ENCODE measurements around the gene GHITM.
"Not testable (repeated sequence)": the region's sequence is repeated elsewhere in the genome, so short reads cannot be mapped to it uniquely, and the experiment has no call there.

Gene GHITM

DNA sequence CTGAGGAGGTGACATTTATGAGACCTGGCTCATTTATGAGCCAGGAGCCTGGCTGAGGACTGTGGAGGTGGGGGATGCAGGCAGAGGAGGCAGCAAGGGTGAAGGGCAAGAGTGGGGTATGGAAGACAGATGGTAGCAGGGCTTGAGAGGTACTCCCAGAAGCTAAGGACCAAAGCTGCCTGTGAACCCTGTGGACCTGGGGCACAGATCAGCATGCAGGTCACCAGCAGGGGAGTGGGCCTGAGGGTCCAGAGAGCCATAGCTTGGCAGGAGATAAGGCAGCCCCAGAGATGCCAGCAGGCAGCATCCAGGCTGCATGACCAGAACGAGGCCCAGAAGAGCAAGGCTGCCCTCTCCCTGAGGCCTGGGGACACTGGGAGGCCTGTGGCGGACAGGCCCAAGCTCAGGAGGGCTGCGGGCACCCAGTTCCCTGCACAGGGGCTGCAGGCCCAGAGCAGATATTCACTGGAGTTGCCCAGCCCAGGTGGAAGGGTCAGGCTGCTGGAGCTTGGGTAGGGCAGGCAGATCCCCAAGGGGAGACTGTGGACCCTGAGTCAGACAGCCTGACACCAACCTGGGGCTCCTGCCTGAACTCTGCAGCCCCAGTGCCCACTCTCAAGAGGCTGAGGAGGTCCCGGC, 37.6 kb downstream of the GHITM start:
- no peak for DNase-seq (ENCODE audit: low read depth in 2 of 2)

DNA sequence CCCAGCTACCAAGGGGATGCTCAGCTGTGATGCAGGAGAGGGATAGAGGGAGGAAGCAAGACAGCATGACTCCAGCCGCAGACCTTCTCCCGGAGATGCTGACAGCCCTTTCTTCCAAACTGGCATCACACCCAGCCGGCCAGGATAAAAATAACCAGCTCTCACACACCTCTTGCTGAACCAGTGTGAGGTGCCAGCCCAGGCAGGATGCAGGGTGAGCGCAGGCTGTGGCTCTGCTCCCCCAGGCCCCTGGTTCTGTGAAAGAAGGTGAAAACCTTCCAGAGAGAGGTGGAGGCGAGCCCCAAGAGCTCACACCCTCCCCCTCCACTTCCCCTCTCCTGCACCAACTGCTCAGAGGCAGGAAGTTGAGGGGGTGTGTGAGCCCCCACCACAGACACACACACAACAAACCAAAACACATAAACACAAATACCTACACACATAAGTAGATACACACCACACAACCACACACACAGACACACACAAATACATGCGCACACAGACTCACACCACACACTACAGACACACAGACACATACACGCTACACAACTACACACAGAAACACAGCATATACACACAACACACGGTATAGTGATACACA, 38.3 kb downstream of the GHITM start:
- DNase-seq (ENCODE audit: low read depth in 2 of 2): no peak

GRCh38 chr10:84178160-84178609, 38.9 kb downstream of the GHITM start:
- DNase-seq (ENCODE audit: low read depth in 2 of 2): no peak

DNA sequence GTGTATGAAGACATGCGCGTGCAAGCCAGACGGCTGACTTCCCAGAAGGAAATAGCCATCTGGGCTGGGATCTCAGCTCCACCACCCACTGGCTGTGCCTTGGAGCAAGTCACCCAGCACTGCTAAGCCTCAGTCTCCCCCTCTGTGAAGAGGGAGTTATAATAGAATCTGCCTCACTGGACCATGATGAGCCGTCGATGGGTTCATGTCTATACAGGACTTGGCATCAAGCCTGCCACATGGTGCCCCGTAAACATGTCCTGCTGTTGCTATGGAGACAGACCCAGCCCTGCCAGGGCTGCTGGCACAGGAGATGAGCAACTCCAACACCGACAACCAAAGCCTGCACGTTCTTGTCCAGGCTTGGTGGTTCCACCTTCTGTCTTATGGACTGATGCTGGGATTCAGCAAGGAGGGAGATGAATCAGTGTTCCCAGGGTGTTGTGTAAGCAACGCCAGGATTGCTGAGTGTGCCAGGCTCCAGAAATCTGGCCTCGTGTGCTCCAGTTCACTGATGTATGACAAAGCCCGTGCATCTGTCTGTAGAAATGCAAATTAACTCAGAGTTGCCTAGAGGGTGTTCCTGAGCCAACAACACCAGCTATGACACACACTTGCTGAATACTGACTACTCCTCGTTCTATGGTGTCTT, 39.9 kb downstream of the GHITM start:
- no peak for DNase-seq (ENCODE audit: low read depth in 2 of 2)

- not testable (repeated sequence) for DNase-seq (ENCODE audit: low read depth in 2 of 2)
Observed at GRCh38 chr10:84180386-84180785, 41.1 kb downstream of the GHITM start.

DNA sequence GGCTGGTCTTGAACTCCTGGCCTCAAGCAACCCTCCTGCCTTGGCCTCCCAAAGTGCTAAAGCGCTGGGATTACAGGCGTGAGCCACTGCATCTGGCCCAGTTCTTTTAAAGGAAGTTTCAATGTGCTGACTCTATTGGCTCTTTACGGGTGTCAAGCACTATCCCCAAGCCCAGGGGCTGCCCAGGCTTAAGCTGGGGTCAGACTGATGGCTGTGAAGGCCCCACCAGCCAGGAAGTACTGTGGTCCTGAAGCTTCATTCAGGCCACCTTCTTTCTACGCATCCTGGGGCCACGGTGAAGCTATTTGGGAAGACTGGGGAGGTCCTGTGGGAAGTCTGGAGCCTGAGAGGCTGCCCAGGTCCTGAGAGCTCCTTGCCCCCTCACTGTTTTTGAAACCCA, 42.3 kb downstream of the GHITM start:
- no peak for DNase-seq (ENCODE audit: low read depth in 2 of 2)

DNA sequence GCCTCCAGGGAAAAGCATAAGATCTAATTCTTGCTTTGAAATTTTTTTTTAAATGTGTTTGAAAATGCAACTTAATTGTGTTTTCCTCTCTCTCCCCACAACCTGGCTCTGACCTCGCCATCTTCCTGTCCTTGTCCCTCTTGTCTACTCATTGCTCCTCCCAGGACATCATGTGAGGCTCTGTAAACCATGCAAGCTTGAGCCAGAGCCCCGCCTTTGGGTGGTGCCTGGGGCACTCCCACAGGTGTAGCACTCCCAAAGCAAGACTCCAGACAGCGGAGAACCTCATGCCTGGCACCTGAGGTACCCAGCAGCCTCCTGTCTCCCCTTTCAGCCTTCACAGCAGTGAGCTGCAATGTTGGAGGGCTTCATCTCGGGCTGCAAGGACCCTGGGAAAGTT, 45.2 kb downstream of the GHITM start:
- DNase-seq (ENCODE audit: low read depth in 2 of 2): no peak

- DNase-seq (ENCODE audit: low read depth in 2 of 2): no peak
Observed at GRCh38 chr10:84185526-84186175, 46.3 kb downstream of the GHITM start.

GRCh38 chr10:84188815-84189214, 49.5 kb downstream of the GHITM start:
- DNase-seq (ENCODE audit: low read depth in 2 of 2): no peak

- no peak for DNase-seq (ENCODE audit: low read depth in 2 of 2)
Observed at GRCh38 chr10:84190621-84191020, 51.3 kb downstream of the GHITM start.

DNA sequence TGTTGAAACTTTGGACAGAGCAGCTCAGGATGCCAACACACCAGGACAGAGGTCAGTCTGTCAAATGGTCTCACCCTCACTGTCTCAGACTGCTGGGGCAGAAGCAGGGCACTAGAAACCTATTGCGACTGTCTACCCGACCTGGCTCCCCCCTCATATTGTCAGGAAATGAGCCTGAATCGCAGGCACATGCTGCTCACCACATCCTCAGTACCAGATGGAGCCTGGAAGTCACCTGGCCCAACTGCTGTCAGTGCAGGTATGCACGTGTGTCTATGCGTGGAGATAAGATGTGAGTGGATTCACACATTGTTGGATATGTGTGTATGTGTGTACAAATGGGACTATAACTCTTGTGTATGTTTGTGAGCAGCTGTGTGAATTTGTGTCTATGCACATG, 51.8 kb downstream of the GHITM start:
- DNase-seq (ENCODE audit: low read depth in 2 of 2): no peak

DNA sequence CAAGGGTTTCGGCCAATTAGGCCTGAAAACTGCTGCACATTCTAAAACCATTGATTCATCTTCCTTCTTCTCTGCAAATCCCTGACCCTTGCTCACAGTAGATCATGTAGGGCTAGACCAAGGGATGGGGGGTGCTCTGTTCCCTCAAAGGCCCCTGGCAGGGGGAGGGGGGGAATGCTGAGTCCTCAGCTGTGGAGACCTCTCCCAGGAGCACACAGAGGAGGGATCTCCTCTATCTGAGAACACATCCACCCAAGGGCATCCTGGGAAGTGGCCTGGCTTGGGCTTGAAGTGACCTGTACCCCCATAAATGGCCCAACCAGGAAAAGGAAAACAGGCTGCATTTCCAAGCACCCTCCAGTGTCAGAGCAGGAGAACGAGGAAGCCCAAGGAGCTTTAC, 54.0 kb downstream of the GHITM start:
- no peak for DNase-seq (ENCODE audit: low read depth in 2 of 2)

- no peak for DNase-seq (ENCODE audit: low read depth in 2 of 2)
Observed at GRCh38 chr10:84193846-84194423, 54.6 kb downstream of the GHITM start.

GRCh38 chr10:84194424-84195043, 55.2 kb downstream of the GHITM start, which contains the start of gene CDHR1:
Gene CDHR1, plus strand, starts transcription at chr10:84194537. Its CDS starts 224 bp downstream, at chr10:84194761.
- DNase-seq (ENCODE audit: low read depth in 2 of 2): no peak

DNA sequence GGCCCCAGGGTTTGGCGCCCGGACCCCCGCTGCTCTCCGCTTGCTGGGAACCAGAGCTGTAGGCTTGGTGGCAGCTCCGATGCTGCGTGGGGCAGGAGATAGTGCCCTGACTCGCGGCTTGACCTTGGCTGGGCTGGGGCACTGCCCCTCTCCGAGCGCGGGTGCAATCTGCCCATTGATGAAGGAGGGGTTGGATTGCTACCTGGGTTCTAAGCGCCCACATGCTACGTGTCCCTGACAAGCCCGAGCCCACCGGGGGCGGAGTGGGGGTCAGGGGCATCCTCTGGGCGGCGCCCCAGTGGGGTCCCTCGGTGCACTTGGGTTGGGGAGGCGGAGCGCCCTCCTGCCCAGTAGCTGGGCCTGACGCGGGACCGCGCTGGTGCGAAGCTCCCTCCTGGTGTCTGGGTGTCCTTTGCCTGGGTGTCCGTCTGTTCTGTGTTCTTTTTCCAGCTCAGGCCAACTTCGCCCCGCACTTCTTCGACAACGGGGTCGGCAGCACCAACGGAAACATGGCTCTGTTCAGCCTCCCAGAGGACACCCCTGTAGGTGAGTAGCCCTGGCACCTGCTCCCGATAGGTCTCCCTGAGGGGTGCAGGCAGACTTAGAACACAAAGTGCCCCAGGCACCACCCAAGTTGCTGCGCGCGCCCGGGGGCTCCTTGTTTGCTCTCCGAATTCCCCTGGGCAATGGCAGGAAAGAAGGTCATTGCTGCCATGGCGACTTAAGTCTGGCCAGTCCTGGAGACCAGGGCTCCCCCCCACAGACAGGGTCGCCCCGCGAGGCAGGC, 55.9 kb downstream of the GHITM start:
- DNase-seq (ENCODE audit: low read depth in 2 of 2): no peak

DNA sequence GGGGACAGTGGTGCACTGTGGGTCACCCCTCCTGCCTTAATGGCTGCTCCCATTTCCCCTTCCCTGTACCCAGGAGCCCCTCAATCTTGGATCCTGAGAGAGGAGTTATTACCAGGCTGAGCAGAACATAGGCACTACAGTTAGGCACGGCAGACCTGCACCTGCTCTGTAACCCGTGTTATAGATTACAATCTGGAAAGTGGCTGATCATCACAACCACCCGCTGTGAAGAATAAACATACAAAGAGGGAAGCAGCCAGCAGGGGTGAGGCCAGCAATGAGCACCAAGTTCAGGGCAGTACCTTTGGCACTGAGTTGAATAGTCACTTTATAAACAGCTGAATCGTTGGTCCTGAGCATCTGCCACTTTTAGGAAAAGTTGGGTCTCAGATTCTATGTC, 56.8 kb downstream of the GHITM start:
- DNase-seq (ENCODE audit: low read depth in 2 of 2): no peak

DNA sequence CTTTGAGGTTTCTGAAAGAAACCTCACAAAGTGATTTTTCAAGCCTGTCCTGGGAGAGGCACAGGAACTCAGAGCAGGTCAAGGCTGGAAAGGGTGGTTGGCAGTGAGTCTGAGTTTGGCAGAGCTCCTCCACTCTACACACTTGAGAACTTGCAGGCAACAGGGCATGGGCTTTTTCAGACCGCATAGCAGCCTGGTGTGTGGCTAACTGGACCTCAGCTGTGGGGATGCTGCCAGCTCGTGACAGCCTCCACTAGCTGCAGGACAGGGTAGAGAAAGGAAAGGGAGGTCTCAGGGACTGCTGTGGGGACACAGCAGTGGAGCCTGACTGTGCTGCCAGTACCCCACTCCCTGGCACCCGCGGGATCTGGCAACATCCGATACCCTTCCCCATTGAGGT, 57.6 kb downstream of the GHITM start:
- no peak for DNase-seq (ENCODE audit: low read depth in 2 of 2)

GRCh38 chr10:84197643-84198042, 58.3 kb downstream of the GHITM start:
- no peak for DNase-seq (ENCODE audit: low read depth in 2 of 2)

- DNase-seq (ENCODE audit: low read depth in 2 of 2): no peak
Observed at GRCh38 chr10:84198206-84198915, 59.1 kb downstream of the GHITM start.

GRCh38 chr10:84200537-84201243, 61.4 kb downstream of the GHITM start:
- no peak for DNase-seq (ENCODE audit: low read depth in 2 of 2)

All from fibroblast of skin of left quadriceps (primary cell).